Neural progenitor cell (in vitro differentiated cells): Measurements from ENCODE around the gene KCNE2.

Experiments
- EZH2 ChIP-seq: fragments of 200-600 bp; sonication (generic); IDR thresholded peaks from 2 replicates; pipeline ENCODE4 v1.6.1; 2017; ENCODE audit warnings: antibody characterized with exemption, mild to moderate bottlenecking, moderate library complexity
- EZH2phosphoT487 ChIP-seq: fragments of 200-600 bp; sonication (generic); IDR thresholded peaks from 2 replicates; pipeline ENCODE4 v1.6.1; 2017; ENCODE audit warnings: antibody characterized with exemption
- TF ChIP-seq, protein P1 (sequence below): fragments of 200-600 bp; sonication (generic); IDR thresholded peaks from 2 replicates; pipeline ENCODE4 v1.5.1; 2017; ENCODE audit warnings: antibody characterized with exemption, mild to moderate bottlenecking

DNA sequence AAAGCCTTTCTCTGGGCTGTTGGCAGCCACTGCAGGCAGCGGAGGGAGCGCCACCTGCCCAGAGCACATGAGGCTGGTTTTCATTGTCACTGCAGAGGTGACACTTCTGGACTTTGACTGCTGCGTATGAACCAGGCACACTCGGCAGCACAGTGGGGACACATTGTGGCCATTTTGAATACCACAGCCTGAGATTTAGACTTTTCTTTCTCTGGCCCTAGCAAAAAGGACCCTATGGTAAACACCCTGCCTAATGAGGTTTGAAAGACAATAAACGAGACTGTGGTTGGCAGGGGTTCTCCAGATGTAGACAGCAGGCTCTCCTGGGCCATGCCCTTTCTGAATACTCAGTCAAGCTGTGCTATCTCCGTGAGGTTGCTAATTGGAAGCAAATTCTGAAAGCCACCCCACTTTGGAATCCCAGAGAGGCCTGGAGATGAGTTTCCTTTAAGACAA is 12.0 kb upstream of the KCNE2 start:
- TF ChIP-seq EZH2 (no peak), EZH2phosphoT487 (no peak)
- TF ChIP-seq, protein P1, sequence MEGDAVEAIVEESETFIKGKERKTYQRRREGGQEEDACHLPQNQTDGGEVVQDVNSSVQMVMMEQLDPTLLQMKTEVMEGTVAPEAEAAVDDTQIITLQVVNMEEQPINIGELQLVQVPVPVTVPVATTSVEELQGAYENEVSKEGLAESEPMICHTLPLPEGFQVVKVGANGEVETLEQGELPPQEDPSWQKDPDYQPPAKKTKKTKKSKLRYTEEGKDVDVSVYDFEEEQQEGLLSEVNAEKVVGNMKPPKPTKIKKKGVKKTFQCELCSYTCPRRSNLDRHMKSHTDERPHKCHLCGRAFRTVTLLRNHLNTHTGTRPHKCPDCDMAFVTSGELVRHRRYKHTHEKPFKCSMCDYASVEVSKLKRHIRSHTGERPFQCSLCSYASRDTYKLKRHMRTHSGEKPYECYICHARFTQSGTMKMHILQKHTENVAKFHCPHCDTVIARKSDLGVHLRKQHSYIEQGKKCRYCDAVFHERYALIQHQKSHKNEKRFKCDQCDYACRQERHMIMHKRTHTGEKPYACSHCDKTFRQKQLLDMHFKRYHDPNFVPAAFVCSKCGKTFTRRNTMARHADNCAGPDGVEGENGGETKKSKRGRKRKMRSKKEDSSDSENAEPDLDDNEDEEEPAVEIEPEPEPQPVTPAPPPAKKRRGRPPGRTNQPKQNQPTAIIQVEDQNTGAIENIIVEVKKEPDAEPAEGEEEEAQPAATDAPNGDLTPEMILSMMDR: peak; percentile 76
